ENCODE results near the gene EFHD1. TPM values are rescaled to one million over a fixed set of nuclear protein-coding genes. Genes with fewer than 3 reads are reported as not detected.

EFHD1 gene, protein sequence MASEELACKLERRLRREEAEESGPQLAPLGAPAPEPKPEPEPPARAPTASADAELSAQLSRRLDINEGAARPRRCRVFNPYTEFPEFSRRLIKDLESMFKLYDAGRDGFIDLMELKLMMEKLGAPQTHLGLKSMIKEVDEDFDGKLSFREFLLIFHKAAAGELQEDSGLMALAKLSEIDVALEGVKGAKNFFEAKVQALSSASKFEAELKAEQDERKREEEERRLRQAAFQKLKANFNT
- 7.5 and 26.9 TPM in 2 replicates for total RNA-seq

DNA sequence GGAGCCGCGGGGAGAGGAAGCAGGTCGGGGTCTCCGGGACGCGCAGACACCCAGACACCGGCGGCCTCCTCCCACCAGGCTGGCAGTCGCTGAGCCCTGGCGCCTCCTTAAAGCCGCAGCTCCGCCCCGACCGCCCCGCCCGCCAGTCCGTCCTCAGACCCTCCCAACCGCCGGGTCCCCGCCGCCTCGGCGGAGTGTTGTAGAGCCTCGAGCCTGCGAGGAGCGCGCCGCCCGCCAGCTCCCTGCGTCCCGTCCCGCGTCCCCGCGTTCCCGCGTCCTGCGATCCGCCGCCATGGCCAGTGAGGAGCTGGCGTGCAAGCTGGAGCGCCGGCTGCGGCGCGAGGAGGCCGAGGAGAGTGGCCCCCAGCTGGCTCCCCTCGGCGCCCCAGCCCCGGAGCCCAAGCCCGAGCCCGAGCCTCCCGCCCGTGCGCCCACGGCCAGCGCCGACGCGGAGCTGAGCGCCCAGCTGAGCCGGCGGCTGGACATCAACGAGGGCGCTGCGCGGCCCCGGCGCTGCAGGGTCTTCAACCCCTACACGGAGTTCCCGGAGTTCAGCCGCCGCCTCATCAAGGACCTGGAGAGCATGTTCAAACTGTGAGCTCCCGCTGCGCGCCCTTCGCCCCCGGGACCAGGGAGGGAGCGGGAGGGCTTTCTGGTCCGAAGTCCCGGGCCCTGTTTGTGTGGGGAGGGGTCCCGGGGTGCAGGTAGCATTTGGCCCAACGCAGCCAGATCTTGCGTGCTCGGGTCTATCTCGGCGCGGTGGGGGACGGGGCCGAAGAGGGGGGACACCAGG lies at the start of gene EFHD1:
EFHD1 (plus strand) TSS at position 192 of the 793 bp plus-strand sequence; CDS start at position 293, 101 bp downstream.
- no peak for DNase-seq (ENCODE audit: low read depth)

DNA sequence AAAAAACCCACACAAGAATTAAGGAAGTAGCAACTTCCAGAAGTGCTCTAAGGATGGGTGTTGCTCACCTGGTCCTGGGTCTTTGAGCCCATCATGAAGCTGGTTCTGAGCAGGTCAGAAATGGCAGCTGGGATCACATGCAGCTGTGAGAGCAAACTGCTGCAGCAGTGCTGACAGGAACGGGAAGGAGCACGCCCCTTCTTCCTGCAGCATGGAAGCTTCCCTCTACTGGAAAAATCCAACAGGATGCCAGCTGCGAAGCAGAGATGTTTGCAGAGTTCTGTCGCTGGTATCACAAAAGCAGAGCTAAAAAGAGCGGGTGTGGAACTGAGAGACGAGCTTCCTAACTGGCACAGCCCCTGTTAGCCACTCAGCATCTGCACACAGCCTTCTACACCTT lies 49.2 kb upstream of the EFHD1 start:
- no peak for DNase-seq (ENCODE audit: low read depth)

DNA sequence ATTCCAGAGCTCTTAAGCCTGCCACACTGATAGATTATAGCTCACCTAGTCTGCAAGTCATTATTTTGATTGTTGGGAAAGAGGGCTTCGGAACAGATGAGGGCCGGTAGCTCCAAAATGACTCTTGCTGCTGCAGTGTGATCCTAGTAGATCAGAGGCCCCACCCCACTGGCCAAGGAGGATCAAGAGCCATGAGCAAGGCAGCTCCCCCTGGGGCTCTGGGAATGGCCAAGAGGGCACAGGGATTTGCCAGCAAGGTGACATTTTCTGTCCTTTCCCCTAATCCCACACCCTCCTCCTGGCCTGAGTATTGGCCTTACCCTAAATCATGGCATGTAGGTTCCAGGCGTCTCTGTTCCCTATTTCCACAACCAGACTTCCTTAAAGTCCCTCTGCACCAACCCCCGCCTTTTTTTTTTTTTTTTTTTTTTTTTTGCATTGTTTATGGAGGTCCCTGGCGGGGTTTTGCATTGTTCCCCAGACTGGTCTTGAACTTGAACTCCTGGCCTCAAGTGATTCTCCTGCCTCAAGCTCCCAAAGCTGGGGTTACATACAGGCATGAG lies 46.4 kb upstream of the EFHD1 start:
- no peak for DNase-seq (ENCODE audit: low read depth)

DNA sequence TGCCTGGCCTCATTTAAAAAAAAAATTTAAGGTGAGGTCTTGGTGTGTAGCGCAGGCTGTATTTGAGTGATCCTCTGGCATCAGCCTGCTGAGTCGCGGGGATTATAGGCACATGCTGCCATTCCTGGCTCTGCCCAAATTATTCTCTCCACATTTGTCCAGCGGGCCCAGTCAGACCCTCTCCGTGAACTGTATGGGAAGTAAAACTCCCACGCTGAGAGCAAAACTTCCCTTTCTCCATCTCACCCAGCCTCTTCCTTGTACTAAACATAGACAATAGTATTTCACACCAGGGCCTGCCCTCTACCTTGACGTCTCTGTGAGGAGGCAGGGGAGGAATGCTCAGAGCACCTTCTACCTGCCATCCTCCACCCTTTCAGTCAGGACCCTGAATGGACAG lies 45.9 kb upstream of the EFHD1 start:
- DNase-seq (ENCODE audit: low read depth), result no peak

DNA sequence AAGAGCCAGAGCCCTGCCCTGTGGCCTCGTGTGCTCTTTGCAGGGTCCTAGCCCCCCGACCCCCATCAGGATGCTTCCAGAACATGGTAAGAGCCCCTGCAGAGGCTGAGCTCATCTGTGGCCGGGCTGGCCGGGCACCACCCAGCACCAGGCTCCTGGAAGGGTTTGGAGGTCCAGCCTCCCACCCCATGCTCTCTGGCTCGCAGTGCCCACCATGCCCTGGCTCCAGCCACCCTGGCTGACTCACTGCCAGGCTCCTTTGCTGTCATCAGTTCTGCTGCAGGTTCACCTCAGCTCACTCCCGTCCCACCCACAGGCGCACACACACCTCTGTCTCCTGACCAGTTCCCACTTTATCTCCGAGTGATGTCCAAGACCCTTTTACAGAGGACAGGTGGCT lies 45.4 kb upstream of the EFHD1 start:
- no peak for DNase-seq (ENCODE audit: low read depth)

DNA sequence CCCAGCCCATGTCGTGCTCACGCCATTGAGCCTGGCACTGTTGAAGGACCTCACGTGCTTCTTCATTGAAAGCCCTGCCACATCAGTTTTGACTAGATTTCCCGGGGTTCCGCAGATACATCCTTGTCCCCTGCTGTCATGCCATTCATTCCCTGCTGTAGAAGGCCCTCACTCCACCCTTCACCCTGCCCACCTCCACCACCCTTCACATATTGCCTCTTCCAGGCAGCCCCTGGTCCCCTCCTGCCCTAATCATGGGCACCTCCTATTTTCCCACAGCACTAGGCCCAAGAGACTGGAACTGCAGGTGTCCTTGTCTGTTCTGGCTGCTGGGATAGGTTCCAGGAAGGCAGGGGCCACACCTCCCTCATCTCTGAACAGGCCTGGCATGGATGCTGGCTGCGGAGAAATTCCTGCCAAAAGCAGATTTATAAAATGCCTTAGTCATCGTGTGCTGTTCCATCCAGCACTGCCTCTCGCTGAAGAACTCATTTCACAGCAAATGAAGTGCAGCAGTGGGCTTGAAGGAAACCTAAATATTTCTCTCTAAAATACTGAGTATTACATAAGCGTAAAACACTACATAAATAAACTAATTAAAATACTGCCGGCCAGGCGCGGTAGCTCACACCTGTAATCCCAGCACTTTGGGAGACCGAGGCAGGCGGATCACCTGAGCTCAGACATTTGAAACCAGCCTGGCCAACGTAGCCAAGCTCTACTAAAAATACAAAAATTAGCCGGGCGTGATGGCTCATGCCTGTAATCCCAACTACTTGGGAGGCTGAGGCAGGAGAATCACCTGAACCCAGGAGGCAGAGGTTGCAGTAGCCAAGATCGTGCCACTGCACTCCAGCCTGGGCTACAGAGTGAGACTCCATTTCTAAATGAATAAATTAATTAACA lies 44.5 kb upstream of the EFHD1 start:
- peak; percentile 82 for DNase-seq (ENCODE audit: low read depth)

DNA sequence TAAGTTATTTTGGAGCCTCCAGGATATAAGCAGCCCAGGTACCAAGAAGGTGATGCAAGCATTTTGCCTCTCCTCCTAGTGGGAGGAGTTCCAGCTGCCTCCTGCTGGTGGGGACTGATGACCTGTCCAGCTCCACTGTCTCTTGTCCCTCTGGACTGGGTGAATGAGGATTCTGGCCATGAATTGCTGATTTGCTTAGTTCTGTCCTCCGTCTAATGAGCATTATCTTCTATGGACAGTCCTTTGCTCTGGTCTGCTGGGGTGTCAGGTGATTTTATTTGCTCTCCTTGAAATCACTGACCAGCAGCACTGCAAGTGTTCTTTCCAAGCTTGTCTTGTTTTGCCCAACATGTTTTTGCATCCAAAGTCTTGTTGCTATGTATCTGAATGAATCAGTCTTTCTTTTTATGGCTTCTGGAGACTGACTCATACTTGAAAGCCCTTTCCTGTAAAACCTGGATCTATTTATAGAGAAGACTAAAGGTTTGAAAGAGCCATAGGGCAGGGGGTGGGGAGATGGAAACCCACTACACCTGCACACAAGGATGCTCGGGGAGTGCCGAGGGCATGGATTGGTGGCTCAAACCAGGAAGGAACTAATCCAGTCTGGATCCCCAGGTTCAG lies 40.5 kb upstream of the EFHD1 start:
- peak; percentile 100 for DNase-seq (ENCODE audit: low read depth)

DNA sequence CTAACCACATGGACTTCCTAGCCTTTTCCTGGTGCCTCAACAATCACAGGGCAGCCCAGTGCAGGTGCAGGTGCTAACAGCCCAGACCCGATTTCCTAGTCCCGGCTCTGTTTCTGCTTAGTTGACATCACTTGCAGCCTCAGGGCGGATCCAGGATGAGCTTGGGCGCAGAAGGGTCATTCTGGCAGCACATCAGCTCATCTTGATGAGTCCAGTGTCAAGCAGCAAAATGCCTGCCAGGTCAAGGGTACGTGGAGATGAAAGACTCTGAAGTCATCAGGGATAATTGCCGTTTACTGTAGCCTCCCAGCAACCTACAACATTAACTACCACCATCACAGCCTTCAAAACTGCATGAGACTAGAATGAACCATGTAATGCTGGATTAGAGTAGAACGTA lies 39.4 kb upstream of the EFHD1 start:
- DNase-seq (ENCODE audit: low read depth), result no peak

DNA sequence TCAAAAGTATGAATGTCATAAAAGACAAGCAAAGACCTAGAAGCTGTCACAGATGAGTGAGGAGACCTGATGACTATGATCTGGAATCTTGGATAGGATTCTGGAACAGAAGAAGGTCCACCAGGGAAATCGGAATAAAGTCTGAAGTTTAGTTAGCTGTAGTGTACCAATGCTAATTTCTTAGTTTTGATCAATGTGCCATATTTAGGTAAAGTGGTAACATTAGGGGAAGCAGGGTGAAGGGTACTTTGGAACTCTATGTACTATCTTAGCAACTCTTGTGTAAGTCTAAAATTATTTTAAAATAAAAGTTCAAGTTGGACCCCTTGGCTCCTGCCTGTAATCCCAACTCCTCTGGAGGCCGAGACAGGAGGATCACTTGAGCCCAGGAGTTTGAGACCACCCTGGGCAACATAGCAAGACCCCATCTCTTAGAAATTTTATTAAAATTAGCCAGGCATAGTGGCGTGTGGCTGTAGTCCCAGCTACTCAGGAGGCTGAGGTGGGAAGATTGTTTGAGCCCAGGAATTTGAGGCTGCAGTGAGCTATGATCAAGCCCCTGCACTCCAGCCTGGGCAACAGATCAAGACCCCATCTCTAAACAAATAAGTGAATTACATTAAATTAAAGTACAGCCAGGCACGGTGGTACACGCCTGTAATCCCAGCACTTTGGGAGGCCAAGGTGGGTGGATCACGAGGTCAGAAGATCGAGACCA lies 35.9 kb upstream of the EFHD1 start:
- DNase-seq (ENCODE audit: low read depth), result no peak

DNA sequence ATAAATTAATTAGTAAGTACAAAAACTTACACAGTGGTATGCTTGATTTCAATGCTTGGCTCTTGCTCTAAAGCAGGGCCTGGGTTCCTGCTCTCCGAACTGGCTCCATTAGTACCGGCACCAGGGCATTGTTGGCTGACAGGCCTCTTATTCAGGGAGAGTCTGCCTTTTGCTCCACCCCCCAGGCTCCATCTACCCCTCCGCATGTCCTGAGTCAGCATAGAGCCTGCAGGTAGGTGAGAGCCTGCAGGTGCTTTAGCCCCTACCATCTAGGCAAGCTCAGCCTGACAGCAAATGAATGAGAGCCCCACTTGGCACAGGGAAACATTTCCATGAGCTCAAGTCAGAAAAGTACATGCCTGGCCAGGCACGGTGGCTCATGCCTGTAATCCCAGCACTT lies 35.1 kb upstream of the EFHD1 start:
- no peak for DNase-seq (ENCODE audit: low read depth)

DNA sequence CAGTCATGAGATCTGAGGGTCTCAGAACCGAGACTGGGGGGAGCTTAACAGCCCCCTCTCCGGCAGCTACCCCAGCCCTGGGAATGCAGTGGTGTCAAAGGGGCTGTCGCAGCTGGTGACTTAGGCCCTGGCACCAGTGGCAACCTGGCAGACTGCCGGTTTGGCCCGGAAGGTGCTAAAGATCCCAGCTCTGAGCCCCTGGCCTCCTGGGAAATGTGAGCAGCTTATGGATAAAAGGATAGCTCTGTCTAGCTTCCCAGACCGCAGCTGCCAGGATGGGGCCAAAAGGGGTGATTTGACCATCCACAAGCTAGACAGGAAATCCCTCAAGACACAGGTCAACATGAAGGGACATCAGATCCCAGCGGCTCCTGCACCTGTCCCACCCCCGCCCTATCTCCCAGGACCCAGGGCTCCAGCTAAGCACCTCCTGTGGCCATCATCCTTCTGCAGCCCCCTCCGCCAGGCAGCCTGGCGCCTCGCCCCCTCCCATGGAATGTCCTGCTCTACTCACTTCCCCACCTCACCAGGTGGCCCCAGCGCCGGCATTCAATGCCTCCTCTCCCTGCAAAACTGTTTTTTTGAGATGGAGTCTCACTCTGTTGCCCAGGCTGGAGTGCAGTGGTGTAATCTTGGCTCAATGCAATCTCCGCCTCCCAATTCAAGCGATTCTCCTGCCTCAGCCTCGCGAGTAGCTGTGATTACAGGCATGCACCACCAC lies 33.2 kb upstream of the EFHD1 start:
- no peak for DNase-seq (ENCODE audit: low read depth)

DNA sequence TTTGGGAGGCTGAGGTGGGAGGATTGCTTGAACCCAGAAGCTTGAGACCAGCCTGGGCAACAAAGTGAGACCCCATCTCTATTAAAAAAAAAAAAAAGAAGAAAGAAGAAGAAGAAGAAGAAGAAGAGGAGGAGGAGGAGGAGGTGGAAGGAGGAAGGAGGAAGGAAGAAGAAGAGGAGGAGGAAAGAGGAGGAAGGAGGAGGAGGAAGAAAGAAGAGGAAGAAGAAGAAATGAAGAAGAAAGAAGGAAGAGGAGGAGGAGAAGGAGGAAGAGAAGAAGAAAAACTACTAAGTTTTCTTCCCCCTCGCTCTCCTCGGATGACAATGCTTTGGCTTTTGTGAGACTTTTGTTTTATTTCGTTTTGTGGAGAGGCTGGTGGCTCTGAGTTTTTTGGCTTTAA lies 30.1 kb upstream of the EFHD1 start:
- DNase-seq (ENCODE audit: low read depth), result no peak

DNA sequence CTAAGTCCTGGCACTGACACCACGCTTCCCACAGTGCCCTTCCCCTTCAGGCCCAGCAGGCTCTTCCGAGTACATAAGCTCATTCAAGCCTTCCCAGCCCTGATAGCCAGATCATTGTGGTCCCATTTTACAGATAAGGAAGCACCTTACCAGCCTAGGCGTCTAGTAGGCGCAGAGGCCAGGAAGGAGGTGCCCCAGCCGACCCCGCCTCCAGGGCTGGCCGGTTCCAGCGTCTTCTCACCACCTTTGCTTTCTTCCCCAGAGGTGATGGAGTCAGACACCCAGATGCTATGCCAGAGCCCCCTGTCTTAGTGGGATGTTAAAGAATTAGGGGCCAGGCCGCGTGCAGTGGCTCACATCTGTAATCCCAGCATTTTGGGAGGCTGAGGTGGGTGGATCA lies 28.9 kb upstream of the EFHD1 start:
- no peak for DNase-seq (ENCODE audit: low read depth)

DNA sequence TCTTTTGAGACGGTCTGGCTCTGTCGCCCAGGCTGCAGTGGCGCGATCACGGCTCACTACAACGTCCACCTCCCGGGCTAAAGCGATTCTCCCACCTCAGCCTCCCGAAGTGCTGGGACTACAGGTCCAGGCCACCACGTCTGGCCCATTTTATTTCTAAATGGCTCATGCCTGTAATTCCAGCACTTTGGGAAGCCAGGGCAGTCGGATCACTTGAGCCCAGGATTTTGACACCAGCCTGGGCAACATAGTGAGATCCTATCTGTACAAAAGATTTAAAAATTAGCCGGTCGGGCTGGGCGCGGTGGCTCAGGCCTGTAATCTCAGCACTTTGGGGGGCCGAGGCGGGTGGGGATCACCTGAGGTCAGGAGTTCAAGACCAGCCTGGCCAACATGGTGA lies 26.4 kb upstream of the EFHD1 start:
- DNase-seq (ENCODE audit: low read depth), result no peak

DNA sequence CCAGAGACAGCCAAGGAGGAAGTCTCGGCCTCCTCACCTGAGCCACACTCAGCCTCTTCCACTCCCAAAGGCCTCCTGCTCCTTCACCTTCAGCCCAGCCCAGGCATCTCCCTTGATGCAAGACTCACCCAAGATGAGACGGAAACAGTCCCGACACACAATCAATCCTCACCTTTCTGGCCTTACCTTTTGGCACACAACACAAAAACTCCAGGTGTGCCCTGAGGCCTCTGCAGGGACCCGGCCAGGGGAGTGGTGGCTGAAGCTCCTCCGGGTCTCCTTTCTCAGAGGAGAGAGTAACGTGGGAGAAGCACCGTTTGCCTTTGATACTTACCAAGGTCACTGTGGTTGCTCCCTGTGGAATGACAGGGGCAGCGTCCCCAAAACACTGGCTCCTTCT lies 23.8 kb upstream of the EFHD1 start:
- no peak for DNase-seq (ENCODE audit: low read depth)

DNA sequence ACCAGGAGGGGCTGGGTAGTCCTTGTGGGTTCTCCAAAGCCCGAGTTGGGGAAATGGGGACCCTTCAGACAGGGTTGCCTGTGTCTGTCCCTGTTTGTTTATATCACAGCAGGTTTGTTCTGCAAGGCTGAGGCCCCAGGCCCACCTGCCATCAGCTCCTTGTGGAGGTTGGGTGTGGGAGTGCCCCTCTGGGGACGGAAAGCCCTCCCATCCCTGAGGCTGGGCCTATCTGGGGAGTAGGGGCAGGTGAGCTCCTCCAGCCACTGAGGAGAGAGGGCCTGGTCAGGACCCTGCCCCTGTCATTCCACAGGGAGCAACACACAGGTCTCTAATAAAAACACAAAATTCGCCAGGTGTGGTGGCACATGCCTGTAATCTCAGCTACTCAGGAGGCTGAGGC lies 23.3 kb upstream of the EFHD1 start:
- no peak for DNase-seq (ENCODE audit: low read depth)

DNA sequence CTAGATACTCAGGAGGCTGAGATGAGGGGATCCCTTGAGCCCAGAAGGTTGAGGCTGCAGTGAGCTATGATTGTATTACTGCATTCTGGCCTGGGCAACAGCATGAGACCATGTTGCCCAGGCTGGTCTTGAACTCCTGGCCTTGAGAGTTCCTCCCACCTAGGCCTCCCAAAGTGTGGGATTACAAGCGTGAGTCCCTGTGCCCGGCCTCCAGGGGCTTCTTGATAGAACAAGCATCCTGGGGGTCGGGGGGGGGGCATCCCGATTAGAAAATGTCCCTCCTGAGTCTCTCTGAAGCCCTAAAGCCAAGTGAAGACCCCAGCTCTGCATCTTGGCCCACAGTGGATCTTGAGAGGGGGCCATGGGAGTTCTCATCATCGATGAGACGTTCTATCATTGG lies 22.3 kb upstream of the EFHD1 start:
- no peak for DNase-seq (ENCODE audit: low read depth)

DNA sequence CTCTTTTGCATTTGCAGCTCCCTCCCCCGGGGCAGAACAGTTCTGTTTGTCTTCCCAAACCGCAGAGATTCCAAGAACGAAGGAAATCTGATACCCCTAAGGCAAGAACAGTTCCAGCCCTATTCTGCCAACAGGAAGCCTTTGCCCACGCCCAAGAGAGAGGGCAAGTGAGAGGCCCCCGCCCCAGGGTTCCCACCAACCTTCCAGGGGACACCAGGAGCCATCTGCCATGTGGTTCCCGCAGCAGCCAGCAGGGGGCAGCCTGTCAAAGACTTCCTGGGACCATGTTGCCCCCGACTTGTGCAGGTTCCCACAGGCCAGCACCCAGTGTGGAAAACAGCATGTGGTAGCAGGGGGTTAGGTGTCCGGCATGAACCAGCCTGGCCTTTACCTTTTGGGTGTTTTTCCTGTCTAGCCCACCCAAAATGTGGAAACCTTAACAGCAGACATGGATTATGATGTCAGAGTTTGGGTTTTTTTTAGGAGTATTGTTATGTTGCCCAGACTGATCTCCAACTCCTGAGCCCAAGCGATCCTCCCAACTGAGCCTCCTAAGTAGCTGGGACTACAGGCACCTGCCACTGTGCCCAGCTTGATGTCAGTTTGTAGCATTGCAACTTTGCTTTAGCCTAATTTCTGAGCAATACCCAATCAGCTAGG lies 21.7 kb upstream of the EFHD1 start:
- DNase-seq (ENCODE audit: low read depth), result peak; percentile 92

DNA sequence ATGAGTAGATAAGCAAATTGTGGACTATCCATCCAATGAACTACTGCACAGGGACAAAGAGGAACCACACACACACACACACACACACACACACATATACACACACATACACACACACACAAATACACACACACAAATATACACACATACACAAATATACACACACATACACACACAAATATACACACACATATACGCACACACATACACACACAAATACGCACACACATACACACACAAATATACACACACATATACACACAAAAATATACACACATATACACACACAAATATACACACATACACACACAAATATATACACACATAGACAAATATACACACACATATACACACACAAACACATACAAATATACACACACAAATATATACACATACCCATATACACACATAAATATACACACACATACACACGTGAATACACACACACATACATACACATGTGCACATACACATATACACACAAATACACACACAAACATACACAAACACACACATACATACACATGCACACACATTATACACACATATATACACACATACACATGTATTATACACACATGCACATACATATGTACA lies 19.8 kb upstream of the EFHD1 start:
- DNase-seq (ENCODE audit: low read depth), result no peak
